GM12878 (cell line): ENCODE measurements around the gene KCNN3. TPM values are rescaled to one million over a fixed set of nuclear protein-coding genes. Genes with fewer than 3 reads are reported as not detected.

ENCODE experiments used
- ATAC-seq: fragments of 200-7000 bp; cut with Tn5 transposase; 3 replicates; pipeline ENCODE4 v1.9.1; 2020; ENCODE audit warnings: mild to moderate bottlenecking, moderate library complexity
- BruUV-seq: library from RNA; stranded (reverse); fragments of 400-500 nt; replicated peaks from 2 replicates; lab custom pipeline; 2021; lab: Mats Ljungman, UMichigan
- CTCF ChIA-PET: fragments of 300-600 bp; sonication (Branson Sonifier 250); formaldehyde crosslinking; extraction: SDS; loops from one replicate; lab custom pipeline; 2021; ENCODE audit warnings: inconsistent platforms; lab: Yijun Ruan, JAX
- POLR2A ChIA-PET: fragments of 350-600 bp; formaldehyde crosslinking; extraction: SDS; loops from one replicate; lab custom pipeline; 2021; ENCODE audit warnings: inconsistent platforms; lab: Charles Lee
- RAD21 ChIA-PET: fragments of 300-600 bp; sonication (Branson Sonifier 250); formaldehyde crosslinking; loops from one replicate; lab custom pipeline; 2023; ENCODE audit warnings: antibody characterized with exemption; ENCODE audit not compliant: unreplicated experiment; lab: Charles Lee
- SMC1A ChIA-PET: fragments of 300-600 bp; sonication (Branson Sonifier 250); formaldehyde crosslinking; loops from one replicate; lab custom pipeline; 2023; ENCODE audit not compliant: unreplicated experiment, uncharacterized antibody; lab: Charles Lee
- DNase-seq: peaks from one replicate; pipeline ENCODE4 v3.0.0-alpha.2; 2011; ENCODE audit warnings: low read depth, low spot score
- FAIRE-seq: peaks from 3 replicates; lab custom pipeline; 2011; peaks lifted over from hg19 to GRCh38; lab: Jason Lieb, UNC
- H2AFZ ChIP-seq: 2 replicates; pipeline ENCODE4 v1.6.0; 2011; ENCODE audit warnings: low read depth, low read length, control low read depth; ENCODE audit not compliant: control insufficient read depth
- H3K27ac ChIP-seq: 2 replicates; pipeline ENCODE4 v1.5.1; 2011; ENCODE audit warnings: control low read depth; ENCODE audit not compliant: control insufficient read depth, insufficient read depth
- H3K27me3 ChIP-seq, 2 experiments: replicated peaks in 1 of 2; 2 replicates each; pipeline versions ENCODE4 v1.6.0 to v1.6.1; 2011; ENCODE audit warnings: low read length in 1 of 2; ENCODE audit not compliant: control insufficient read depth in 2 of 2, insufficient read depth in 2 of 2
- H3K36me3 ChIP-seq, 2 experiments: 2 replicates each; pipeline ENCODE4 v1.5.1; 2011; ENCODE audit warnings: low read length in 1 of 2; ENCODE audit not compliant: control insufficient read depth in 2 of 2, insufficient read depth in 2 of 2
- H3K4me1 ChIP-seq: 2 replicates; pipeline ENCODE4 v1.6.1; 2011; ENCODE audit warnings: mild to moderate bottlenecking, low read length, moderate library complexity, mixed read lengths; ENCODE audit not compliant: control insufficient read depth, insufficient read depth
- H3K4me2 ChIP-seq: 2 replicates; pipeline ENCODE4 v1.6.0; 2011; ENCODE audit warnings: control low read depth; ENCODE audit not compliant: control insufficient read depth, insufficient read depth
- H3K4me3 ChIP-seq: fragments of 200-600 bp; sonication (generic); 2 replicates; pipeline ENCODE4 v1.5.1; 2016
- H3K79me2 ChIP-seq: 2 replicates; pipeline ENCODE4 v1.6.0; 2011; ENCODE audit warnings: low read length; ENCODE audit not compliant: control insufficient read depth, insufficient read depth
- H3K9ac ChIP-seq: 2 replicates; pipeline ENCODE4 v1.8.0; 2011; ENCODE audit warnings: low read length, control low read depth, mixed read lengths; ENCODE audit not compliant: control insufficient read depth, insufficient read depth
- H3K9me3 ChIP-seq: replicated peaks from 3 replicates; pipeline ENCODE4 v1.5.1; 2011; ENCODE audit warnings: mild to moderate bottlenecking, low read length; ENCODE audit not compliant: control insufficient read depth, insufficient read depth
- H4K20me1 ChIP-seq: 2 replicates; pipeline ENCODE4 v1.6.0; 2011; ENCODE audit not compliant: control insufficient read depth, insufficient read depth
- CBX3 ChIP-seq: fragments of 200-600 bp; sonication (generic); IDR thresholded peaks from 2 replicates; pipeline ENCODE4 v1.6.1; 2016; ENCODE audit warnings: low read depth, borderline replicate concordance
- KLF5 ChIP-seq: fragments of 450-650 bp; IDR thresholded peaks from 2 replicates; pipeline ENCODE4 v1.6.1; 2014; ENCODE audit warnings: mild to moderate bottlenecking; ENCODE audit not compliant: partially characterized antibody
- RBBP5 ChIP-seq: fragments of 200-600 bp; sonication (generic); conservative IDR thresholded peaks from 2 replicates; pipeline ENCODE4 v1.6.1; 2016
- SMC3 ChIP-seq: IDR thresholded peaks from 2 replicates; pipeline ENCODE4 v1.6.1; 2011; ENCODE audit warnings: low read length, improper control_type of control experiment, borderline replicate concordance
- ZNF274 ChIP-seq: IDR thresholded peaks from one replicate; pipeline ENCODE4 v1.8.0; 2011; ENCODE audit not compliant: insufficient read length, insufficient read depth
- ZZZ3 ChIP-seq: IDR thresholded peaks from 2 replicates; pipeline ENCODE4 v1.6.1; 2011; ENCODE audit warnings: low read depth; ENCODE audit not compliant: control insufficient read depth, insufficient read length
- WGBS: methylation state at CpG from one replicate; pipeline ENCODE4 v1.1.6; 2016; ENCODE audit warnings: low lambda C conversion rate; ENCODE audit not compliant: insufficient replicate concordance, insufficient coverage; ENCODE audit errors: missing lambda C conversion rate; 5-methylcytosine and 5-hydroxymethylcytosine counted together
- in situ Hi-C: fragments of 300-500 bp; cut with MboI; formaldehyde crosslinking; loops from 9 replicates; pipeline ENCODE4 v1.14.3; 2018; ENCODE audit warnings: mixed read lengths
- intact Hi-C: fragments of 100-400 bp; cut with micrococcal nuclease; formaldehyde crosslinking; loops from one replicate; pipeline ENCODE4 v1.14.2; 2022; ENCODE audit not compliant: unreplicated experiment
- polyA plus RNA-seq, 11 experiments: library from polyadenylated mRNA; depleted of rRNA in 4 of 11; unstranded in 6 of 11; stranded (reverse) in 5 of 11; fragments of >200 nt; fragmentation: Nextera tagmentation in 4 of 11; fragmentation: Illumina TruSeq in 1 of 11; extraction: Ambion mirVana in 4 of 11; extraction: Trizol in 1 of 11; gene quantifications; 1 replicate in 1 of 11; 2 replicates in 10 of 11; pipeline versions ENCODE4 v1.2.1 to v1.2.3, GENCODE V29; 2011 to 2016; ENCODE audit warnings: inconsistent platforms in 2 of 11, missing spikeins in 2 of 11, low read depth in 1 of 11
- total RNA-seq, 4 experiments: library from RNA; depleted of rRNA in 3 of 4; stranded (reverse); fragments of >200 nt in 3 of 4; fragmentation: Illumina TruSeq in 1 of 4; extraction: Trizol in 1 of 4; gene quantifications; 2 replicates each; pipeline versions ENCODE4 v1.2.1 to v1.2.3, GENCODE V29; 2013 to 2021
- TF ChIP-seq, protein P1 (sequence below): IDR thresholded peaks from 2 replicates; pipeline ENCODE4 v1.6.1; 2011; ENCODE audit warnings: borderline replicate concordance, low read depth, mild to moderate bottlenecking, moderate library complexity, low read length; ENCODE audit not compliant: insufficient read depth, poor library complexity, severe bottlenecking

KCNN3 gene
- total and polyA plus RNA-seq, 10 of the 15 experiments (the other 5 are each of a cell fraction or from before 2014, with no cell fraction given): 3.5 to 26.4 (median 14.9) TPM

DNA sequence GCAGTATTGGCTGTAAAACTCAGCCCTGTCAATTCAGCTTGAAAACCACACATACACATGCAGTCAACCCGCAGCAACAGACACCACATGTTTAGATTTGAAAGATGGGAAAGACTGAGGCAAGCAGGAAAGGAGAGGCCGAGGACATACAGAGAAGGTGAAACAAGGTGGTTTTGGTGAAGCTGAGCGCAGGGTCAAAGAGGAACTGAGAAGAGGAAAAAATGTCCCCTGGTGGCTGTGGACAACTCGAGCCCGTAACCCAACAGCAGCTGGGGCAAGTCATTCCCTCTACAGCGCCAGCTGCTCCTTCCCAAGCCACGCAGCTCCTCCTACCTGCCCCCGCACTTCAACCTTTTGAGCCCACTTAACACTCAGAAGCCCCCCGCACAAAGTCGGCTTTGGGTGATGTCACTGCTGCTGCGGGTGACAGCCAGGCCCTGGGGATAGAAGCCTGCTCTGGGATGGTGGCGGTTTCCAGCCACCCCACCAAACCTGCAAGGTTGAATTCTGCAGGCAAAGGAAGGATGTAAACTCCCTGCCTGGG lies 63.0 kb downstream of the KCNN3 start (continued):
- no peak for TF ChIP-seq ZNF274

GRCh38 chr1:154806333-154806732 lies 63.7 kb downstream of the KCNN3 start:
- DNase-seq: no peak
- H3K4me2 ChIP-seq: peak overlapping the region; percentile 60
- peaks cover 7% of the 10 kb centered on the region for H3K79me2 ChIP-seq
- no peak for ATAC-seq
- BruUV-seq: no TSS peak
- H3K27me3 ChIP-seq: no peaks in the 10 kb centered on the region
- FAIRE-seq: no peak
- TF ChIP-seq SMC3: no peak
- no peak for TF ChIP-seq RBBP5
- no peak for TF ChIP-seq ZZZ3
- TF ChIP-seq, protein P1, sequence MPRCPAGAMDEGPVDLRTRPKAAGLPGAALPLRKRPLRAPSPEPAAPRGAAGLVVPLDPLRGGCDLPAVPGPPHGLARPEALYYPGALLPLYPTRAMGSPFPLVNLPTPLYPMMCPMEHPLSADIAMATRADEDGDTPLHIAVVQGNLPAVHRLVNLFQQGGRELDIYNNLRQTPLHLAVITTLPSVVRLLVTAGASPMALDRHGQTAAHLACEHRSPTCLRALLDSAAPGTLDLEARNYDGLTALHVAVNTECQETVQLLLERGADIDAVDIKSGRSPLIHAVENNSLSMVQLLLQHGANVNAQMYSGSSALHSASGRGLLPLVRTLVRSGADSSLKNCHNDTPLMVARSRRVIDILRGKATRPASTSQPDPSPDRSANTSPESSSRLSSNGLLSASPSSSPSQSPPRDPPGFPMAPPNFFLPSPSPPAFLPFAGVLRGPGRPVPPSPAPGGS: no peak
- no peak for TF ChIP-seq CBX3
- no peak for TF ChIP-seq KLF5
- WGBS: 31% methylated on average over 3 of the region's 3 CpGs
- ChIA-PET CTCF (interaction anchor here (0.7 to 3.3 kb wide), 19 partner anchors 8 to 137 kb away, joined by 3 to 17 read pairs (median 4); partner anchors contain the start of gene KCNN3), POLR2A (interaction anchor here (1.1 to 2.3 kb wide), 4 partner anchors 15 to 68 kb away, joined by 3 to 12 read pairs (median 6); partner anchors contain the start of gene KCNN3), RAD21 (interaction anchor here (0.9 to 6.2 kb wide), 10 partner anchors 13 to 247 kb away, joined by 3 to 66 read pairs (median 6); partner anchors contain the start of gene KCNN3), SMC1A (interaction anchor here (0.5 to 7.2 kb wide), 25 partner anchors 10 to 247 kb away, joined by 3 to 75 read pairs (median 4); partner anchors contain the start of gene KCNN3)
- H3K4me3 ChIP-seq: peak overlapping the region; percentile 14; the same call in 1 of the 2 replicates
- peaks cover 3 to 8% of the 10 kb centered on the region in 2 experiments; a peak in 2 of 4 replicates for H3K36me3 ChIP-seq
- H3K4me1 ChIP-seq: peaks cover 49% of the 10 kb centered on the region
- H4K20me1 ChIP-seq: no peaks in the 10 kb centered on the region
- no peak overlapping the region for H2AFZ ChIP-seq
- in situ Hi-C loops (no loop called here), intact Hi-C loops (no loop called here)
- H3K27ac ChIP-seq: peak overlapping the region; percentile 50; the same call in 1 of the 2 replicates
- no peaks in the 10 kb centered on the region for H3K9me3 ChIP-seq
- H3K9ac ChIP-seq: no peak overlapping the region
